Activated naive CD4-positive, alpha-beta T cell treated with anti-CD3 and anti-CD28 coated beads for 36 hours (primary cell): ENCODE data around the gene ANXA3. TPM values are rescaled to one million over a fixed set of nuclear protein-coding genes. Genes with fewer than 3 reads are reported as not detected.

Source experiments
- CTCF ChIA-PET: fragments of 350-600 bp; sonication (Branson Sonifier 250); formaldehyde crosslinking; loops from one replicate; lab custom pipeline; 2021; ENCODE audit warnings: antibody characterized with exemption; lab: Charles Lee
- DNase-seq: peaks from one replicate; pipeline ENCODE4 v3.0.0-alpha.2; 2020
- H3K27ac Mint-ChIP-seq: one replicate; pipeline ENCODE4 v1.8.0; 2021; ENCODE audit warnings: mild to moderate bottlenecking, mixed read lengths
- H3K27me3 Mint-ChIP-seq: one replicate; pipeline ENCODE4 v1.8.0; 2021; ENCODE audit warnings: low read depth, mixed read lengths
- H3K36me3 Mint-ChIP-seq: one replicate; pipeline ENCODE4 v1.8.0; 2021; ENCODE audit warnings: low read depth, mixed read lengths
- H3K4me1 Mint-ChIP-seq: one replicate; pipeline ENCODE4 v1.8.0; 2021; ENCODE audit warnings: low read depth, mixed read lengths
- H3K4me3 Mint-ChIP-seq: one replicate; pipeline ENCODE4 v1.8.0; 2021; ENCODE audit warnings: mild to moderate bottlenecking, moderate library complexity, mixed read lengths
- H3K9me3 Mint-ChIP-seq: one replicate; pipeline ENCODE4 v1.8.0; 2021; ENCODE audit warnings: mixed read lengths
- intact Hi-C: fragments of 100-400 bp; cut with micrococcal nuclease; formaldehyde crosslinking; loops from one replicate; pipeline ENCODE4 v1.15.1; 2023
- total RNA-seq, 2 experiments: library from RNA; stranded (reverse); gene quantifications; one replicate each; pipeline ENCODE4 v1.2.3, GENCODE V29; 2021

ANXA3 gene
- total RNA-seq, 2 experiments from 2014 or later: 1.2 to 3.0 TPM

DNA sequence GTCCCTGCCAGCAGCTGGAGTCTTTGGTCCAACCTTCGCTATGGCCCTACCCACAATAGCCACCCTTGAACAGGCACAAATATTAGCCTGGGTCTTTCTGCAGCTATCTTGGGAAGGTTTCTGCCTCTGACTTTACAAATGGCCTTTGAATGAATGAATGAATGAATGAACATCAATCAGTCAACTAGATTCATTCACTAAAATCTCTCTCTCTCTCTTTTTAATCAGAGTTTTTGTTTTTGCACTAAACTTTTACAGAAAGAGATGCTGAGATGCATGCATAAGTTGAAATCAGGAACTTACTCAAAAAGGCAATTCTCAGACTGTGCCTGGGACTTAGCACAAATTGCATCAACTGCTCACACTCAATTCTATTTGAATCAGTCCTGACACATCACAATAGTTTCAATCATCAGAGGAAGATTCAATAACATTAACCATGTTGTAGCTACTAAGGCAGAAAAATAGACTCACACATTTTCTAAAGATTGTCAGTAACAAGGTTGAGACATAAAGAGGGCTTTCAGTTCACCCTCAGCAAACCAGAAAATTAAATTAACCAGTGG, 55.0 kb downstream of the ANXA3 start:
- H3K9me3 Mint-ChIP-seq: no peaks in the 10 kb centered on the region
- no peaks in the 10 kb centered on the region for H3K27me3 Mint-ChIP-seq
- intact Hi-C loops: no loop called here
- no peak overlapping the region for H3K4me3 Mint-ChIP-seq
- no peak for DNase-seq
- H3K27ac Mint-ChIP-seq: no peak overlapping the region
- CTCF ChIA-PET: interaction anchor here (1.1 kb wide), 1 partner anchor 257 kb away, joined by 3 read pairs; no protein-coding TSS in a partner anchor
- H3K4me1 Mint-ChIP-seq: peaks cover 15% of the 10 kb centered on the region
- no peaks in the 10 kb centered on the region for H3K36me3 Mint-ChIP-seq

DNA sequence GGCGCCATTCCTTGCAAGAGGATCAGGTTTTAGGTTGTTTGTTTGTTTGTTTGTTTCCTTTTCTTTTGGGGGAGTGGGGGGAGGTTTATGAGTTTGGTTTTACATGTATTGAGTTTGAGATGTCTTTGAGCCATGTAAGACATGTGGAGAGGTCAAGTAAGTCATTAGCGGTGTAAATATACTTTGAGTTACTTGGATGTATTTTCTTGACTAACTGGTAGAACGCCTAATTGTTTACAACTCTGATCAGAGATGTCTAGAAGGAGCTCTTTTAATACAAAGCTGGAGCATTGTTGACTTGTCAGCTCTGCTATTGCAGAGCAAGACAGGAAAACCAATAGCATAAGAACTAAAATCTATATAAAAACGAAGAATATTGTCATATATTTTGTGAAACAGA, 57.1 kb downstream of the ANXA3 start:
- H3K27me3 Mint-ChIP-seq: no peaks in the 10 kb centered on the region
- H3K4me3 Mint-ChIP-seq: no peak overlapping the region
- H3K36me3 Mint-ChIP-seq: no peaks in the 10 kb centered on the region
- peaks cover 31% of the 10 kb centered on the region for H3K4me1 Mint-ChIP-seq
- no peaks in the 10 kb centered on the region for H3K9me3 Mint-ChIP-seq
- CTCF ChIA-PET: interaction anchor here (9.5 kb wide), 1 partner anchor 253 kb away, joined by 61 read pairs; no protein-coding TSS in a partner anchor
- DNase-seq: no peak
- intact Hi-C loops: no loop called here
- no peak overlapping the region for H3K27ac Mint-ChIP-seq

GRCh38 chr4:78609580-78609979, 58.0 kb downstream of the ANXA3 start:
- CTCF ChIA-PET: interaction anchor here (1.5 to 9.5 kb wide), 2 partner anchors 235 to 252 kb away, joined by 4 to 61 read pairs; no protein-coding TSS in a partner anchor
- intact Hi-C loops: no loop called here
- H3K36me3 Mint-ChIP-seq: no peaks in the 10 kb centered on the region
- no peak overlapping the region for H3K27ac Mint-ChIP-seq
- DNase-seq: no peak
- H3K4me1 Mint-ChIP-seq: peaks cover 36% of the 10 kb centered on the region
- no peak overlapping the region for H3K4me3 Mint-ChIP-seq
- H3K27me3 Mint-ChIP-seq: no peaks in the 10 kb centered on the region
- H3K9me3 Mint-ChIP-seq: no peaks in the 10 kb centered on the region

- DNase-seq: no peak
- no peaks in the 10 kb centered on the region for H3K36me3 Mint-ChIP-seq
- peaks cover 39% of the 10 kb centered on the region for H3K4me1 Mint-ChIP-seq
- H3K27ac Mint-ChIP-seq: peak overlapping the region; percentile 25
- CTCF ChIA-PET: interaction anchor here (0.7 to 9.5 kb wide), 4 partner anchors 22 to 251 kb away, joined by 3 to 61 read pairs (median 4); no protein-coding TSS in a partner anchor
- no peaks in the 10 kb centered on the region for H3K9me3 Mint-ChIP-seq
- no peaks in the 10 kb centered on the region for H3K27me3 Mint-ChIP-seq
- intact Hi-C loops: loop anchor here (5.0 kb wide), 1 partner anchor 312 kb away; no protein-coding TSS in a partner anchor
- H3K4me3 Mint-ChIP-seq: no peak overlapping the region
These were observed 59.1 kb downstream of the ANXA3 start for GRCh38 chr4:78610546-78611214.

DNA sequence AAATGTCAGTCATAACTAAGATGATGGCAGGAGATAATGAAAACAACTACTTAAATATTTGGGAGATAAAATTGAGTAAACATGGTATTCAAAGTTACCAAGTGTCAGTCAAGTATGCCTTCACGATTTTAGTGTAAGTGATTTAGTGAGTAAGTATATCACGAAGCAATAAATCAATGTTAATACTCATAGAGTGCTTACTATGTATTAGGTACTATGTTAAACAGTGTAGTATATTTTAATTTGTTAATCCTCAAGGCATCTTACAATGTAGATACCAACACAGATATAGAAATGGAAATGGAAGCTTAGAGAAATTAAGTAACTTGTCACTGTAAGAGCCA, 59.6 kb downstream of the ANXA3 start:
- intact Hi-C loops: loop anchor here (5.0 kb wide), 1 partner anchor 311 kb away; no protein-coding TSS in a partner anchor
- DNase-seq: no peak
- Mint-ChIP-seq H3K27me3 (no peaks in the 10 kb centered on the region), H3K27ac (no peak overlapping the region), H3K36me3 (no peaks in the 10 kb centered on the region), H3K4me3 (no peak overlapping the region), H3K4me1 (peaks cover 39% of the 10 kb centered on the region), H3K9me3 (no peaks in the 10 kb centered on the region)
- CTCF ChIA-PET: interaction anchor here (9.5 kb wide), 1 partner anchor 251 kb away, joined by 61 read pairs; no protein-coding TSS in a partner anchor

DNA sequence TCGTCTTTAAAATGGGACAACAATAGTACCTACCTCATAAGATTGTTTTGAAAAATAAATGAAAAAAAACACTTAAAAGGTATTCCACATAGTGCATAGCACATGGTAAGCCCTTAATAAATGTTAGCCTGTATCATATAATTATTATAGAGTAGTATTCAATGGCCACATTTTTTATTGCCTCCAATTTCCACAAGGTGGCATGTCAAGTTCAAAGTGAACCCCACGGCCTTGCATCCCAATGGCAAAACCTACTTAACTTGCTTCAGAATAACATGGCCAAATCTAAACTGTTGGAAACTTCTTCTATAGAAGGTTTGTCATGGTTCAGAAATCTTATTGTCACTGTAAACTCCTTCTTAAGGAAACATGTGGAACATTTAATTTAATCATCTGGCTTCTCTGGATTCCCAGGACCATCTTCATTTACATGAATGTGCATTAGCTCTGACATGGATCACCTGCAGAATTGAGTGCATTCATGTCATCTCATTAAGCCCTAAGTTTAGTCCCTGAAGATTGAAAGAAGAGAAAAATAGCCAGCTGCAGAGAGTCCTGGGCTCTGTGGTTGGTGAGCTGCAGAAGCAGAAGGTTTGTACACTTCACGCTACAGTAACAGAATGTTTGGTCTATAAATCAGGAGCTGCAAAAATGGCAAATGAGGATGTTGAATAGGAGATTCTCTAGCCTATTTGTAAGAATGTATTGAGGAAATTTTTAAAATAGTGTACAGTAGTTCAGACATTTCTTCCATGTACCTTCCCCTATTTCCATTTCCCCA, 61.0 kb downstream of the ANXA3 start:
- Mint-ChIP-seq H3K36me3 (no peaks in the 10 kb centered on the region), H3K4me1 (peaks cover 39% of the 10 kb centered on the region), H3K27me3 (no peaks in the 10 kb centered on the region), H3K9me3 (no peaks in the 10 kb centered on the region), H3K4me3 (no peak overlapping the region), H3K27ac (no peak overlapping the region)
- intact Hi-C loops: loop anchor here (1.0 to 5.0 kb wide), 5 partner anchors 46 to 327 kb away; partner anchors contain the start of genes BMP2K and PAQR3
- CTCF ChIA-PET: interaction anchor here (0.7 to 9.5 kb wide), 4 partner anchors 13 to 249 kb away, joined by 3 to 61 read pairs (median 4); no protein-coding TSS in a partner anchor
- peak; percentile 42 for DNase-seq

DNA sequence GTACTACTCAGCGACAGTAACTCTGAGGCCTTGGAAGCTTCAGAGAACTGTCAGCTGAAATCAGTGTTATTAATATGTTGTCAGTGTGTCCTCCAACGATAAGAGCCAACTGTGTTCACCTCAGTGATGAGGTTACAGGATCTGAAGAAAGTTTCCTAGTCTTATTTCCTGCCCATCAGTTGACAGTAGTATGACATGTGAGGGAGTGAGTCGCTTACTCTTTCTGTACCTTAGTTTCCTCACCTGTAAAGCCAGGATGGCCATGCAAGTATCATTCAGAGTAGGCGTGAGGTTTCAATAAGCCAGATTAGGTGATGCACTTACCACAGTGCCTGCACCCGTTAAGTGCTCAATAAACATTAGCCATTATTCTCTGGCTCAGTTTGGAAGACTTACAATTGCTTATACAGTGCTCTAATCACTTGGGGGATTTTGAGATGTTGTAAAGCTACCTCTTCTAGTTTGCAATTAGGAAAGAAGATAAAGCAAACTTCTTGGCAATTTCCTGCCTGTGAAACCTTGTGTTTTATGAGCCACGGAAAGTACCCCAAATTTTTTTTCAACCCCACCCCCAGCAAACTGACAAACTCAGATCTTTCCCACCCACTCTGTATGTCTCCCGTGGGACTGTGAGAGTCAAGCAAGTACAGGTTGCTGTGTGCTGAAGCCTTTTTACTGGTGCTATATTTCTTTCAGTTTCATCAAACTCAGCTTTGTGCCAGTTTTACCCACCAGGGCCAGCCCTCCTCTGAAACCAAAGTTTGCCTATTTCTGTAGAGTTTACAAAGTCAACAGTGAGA, 62.2 kb downstream of the ANXA3 start:
- Mint-ChIP-seq H3K4me3 (no peak overlapping the region), H3K27me3 (no peaks in the 10 kb centered on the region), H3K4me1 (peaks cover 42% of the 10 kb centered on the region), H3K9me3 (no peaks in the 10 kb centered on the region), H3K36me3 (no peaks in the 10 kb centered on the region), H3K27ac (peak overlapping the region; percentile 13)
- intact Hi-C loops: loop anchor here (2.0 to 5.0 kb wide), 2 partner anchors 45 to 309 kb away; no protein-coding TSS in a partner anchor
- peak; percentile 8 for DNase-seq
- CTCF ChIA-PET: interaction anchor here (0.9 to 9.5 kb wide), 5 partner anchors 12 to 248 kb away, joined by 3 to 61 read pairs (median 3); no protein-coding TSS in a partner anchor

DNA sequence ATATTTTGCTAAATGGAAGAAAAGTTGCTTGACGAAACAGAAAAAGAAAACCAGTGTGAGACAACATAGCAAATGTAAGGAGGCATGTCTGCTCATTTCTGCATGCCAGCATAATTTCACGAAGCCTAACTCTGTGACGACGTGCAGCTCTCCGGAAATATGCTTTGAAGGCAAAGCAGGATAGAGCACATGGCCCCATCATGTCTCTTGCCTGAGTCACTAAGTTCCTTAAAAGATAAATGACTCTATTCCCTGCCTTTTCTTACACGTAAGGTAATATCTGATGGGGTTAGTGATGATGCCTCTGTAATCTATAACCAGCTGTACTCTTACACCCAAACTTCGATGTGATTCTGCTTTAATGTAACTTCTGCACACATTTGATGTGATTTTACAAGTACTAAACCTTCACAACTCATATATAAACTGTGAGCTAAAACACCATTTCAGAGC, 64.5 kb downstream of the ANXA3 start:
- Mint-ChIP-seq H3K4me1 (peaks cover 31% of the 10 kb centered on the region), H3K27ac (no peak overlapping the region), H3K27me3 (no peaks in the 10 kb centered on the region), H3K9me3 (no peaks in the 10 kb centered on the region), H3K4me3 (no peak overlapping the region), H3K36me3 (no peaks in the 10 kb centered on the region)
- CTCF ChIA-PET: interaction anchor here (9.5 kb wide), 1 partner anchor 246 kb away, joined by 61 read pairs; no protein-coding TSS in a partner anchor
- intact Hi-C loops: no loop called here
- DNase-seq: no peak

GRCh38 chr4:78618436-78618835, 66.9 kb downstream of the ANXA3 start:
- CTCF ChIA-PET: interaction anchor here (1.2 kb wide), 1 partner anchor 252 kb away, joined by 3 read pairs; no protein-coding TSS in a partner anchor
- peaks cover 13% of the 10 kb centered on the region for H3K4me1 Mint-ChIP-seq
- no peak overlapping the region for H3K27ac Mint-ChIP-seq
- intact Hi-C loops: no loop called here
- H3K4me3 Mint-ChIP-seq: no peak overlapping the region
- H3K27me3 Mint-ChIP-seq: no peaks in the 10 kb centered on the region
- no peaks in the 10 kb centered on the region for H3K36me3 Mint-ChIP-seq
- no peaks in the 10 kb centered on the region for H3K9me3 Mint-ChIP-seq
- DNase-seq: no peak

DNA sequence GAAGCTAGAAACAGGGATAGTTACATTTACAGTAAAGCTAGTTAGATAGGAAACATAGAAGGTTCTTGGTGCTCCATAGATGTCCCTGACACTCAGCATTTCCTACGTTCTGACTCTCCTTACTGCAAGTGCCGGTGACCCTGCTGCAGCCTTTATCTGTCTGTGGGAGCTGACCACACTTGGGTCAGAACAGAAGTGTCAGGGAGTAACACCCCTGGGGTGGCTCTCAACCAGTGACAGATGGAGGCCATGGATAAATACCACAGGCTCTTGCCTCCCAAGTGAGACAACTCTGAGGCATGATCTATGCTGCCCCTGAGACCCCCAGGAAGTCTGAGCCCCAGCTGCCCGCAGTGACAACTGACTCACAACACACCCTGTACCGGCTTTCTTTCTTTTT, 69.8 kb downstream of the ANXA3 start:
- Mint-ChIP-seq H3K4me3 (no peak overlapping the region), H3K36me3 (no peaks in the 10 kb centered on the region), H3K9me3 (no peaks in the 10 kb centered on the region), H3K27me3 (no peaks in the 10 kb centered on the region), H3K27ac (no peak overlapping the region), H3K4me1 (peaks cover 3% of the 10 kb centered on the region)
- DNase-seq: no peak
- CTCF ChIA-PET: no interaction called here
- intact Hi-C loops: no loop called here

DNA sequence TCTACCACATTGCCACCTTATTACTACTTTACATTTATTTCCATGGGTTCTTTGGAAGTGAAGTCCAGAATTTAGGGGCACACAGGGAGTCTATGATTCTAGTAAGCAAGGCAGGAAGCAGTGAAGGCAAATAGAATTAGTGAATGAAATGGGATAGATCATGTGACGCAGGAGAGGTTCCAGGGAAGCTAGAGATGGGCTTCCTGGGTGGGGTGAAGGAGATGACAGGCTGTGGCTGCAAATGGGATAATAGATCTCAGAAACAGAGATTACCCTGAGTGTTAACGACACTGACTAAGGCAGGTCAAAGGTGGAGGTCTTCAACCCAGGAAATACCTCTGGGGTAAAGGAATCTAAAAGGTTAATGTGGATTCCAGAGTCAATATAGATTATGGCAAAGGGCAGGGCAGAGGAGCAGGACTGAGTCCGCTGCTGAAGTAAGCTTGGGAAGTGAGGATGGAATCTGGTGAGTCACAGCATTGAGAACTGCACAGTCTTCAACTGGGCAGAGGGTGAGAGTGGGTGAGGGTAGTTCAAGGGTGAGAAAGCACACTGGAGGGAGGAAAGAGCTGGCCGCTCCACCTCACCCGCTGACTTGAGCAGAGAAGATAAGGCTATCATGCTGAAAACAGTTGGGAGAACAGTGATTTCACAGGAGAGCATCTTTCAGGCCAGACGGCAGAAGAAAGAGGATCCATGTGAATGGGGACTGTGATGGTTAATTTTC, 70.8 kb downstream of the ANXA3 start:
- no peak overlapping the region for H3K4me3 Mint-ChIP-seq
- H3K36me3 Mint-ChIP-seq: no peaks in the 10 kb centered on the region

More for the DNA sequence above, 70.8 kb downstream of the ANXA3 start:
- no peaks in the 10 kb centered on the region for H3K27me3 Mint-ChIP-seq
- no peak overlapping the region for H3K27ac Mint-ChIP-seq
- H3K9me3 Mint-ChIP-seq: no peaks in the 10 kb centered on the region
- H3K4me1 Mint-ChIP-seq: peaks cover 3% of the 10 kb centered on the region
- CTCF ChIA-PET: interaction anchor here (0.6 to 1.5 kb wide), 2 partner anchors 11 to 186 kb away, joined by 3 to 5 read pairs; no protein-coding TSS in a partner anchor
- DNase-seq: no peak
- intact Hi-C loops: no loop called here
